HuH-7 (cell line): ENCODE results near the gene CLDN34.

ENCODE experiments used
- DNase-seq: peaks from one replicate; pipeline ENCODE4 v3.0.0; 2011; ENCODE audit warnings: low spot score

Gene CLDN34, protein sequence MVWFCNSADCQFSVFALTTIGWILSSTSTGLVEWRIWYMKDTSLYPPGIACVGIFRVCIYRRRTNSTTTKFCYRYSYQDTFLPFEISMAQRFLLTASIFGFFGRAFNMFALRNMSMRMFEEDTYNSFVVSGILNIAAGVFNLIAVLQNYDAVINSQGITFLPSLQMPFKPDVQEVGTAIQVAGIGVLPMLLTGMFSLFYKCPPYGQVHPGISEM

DNA sequence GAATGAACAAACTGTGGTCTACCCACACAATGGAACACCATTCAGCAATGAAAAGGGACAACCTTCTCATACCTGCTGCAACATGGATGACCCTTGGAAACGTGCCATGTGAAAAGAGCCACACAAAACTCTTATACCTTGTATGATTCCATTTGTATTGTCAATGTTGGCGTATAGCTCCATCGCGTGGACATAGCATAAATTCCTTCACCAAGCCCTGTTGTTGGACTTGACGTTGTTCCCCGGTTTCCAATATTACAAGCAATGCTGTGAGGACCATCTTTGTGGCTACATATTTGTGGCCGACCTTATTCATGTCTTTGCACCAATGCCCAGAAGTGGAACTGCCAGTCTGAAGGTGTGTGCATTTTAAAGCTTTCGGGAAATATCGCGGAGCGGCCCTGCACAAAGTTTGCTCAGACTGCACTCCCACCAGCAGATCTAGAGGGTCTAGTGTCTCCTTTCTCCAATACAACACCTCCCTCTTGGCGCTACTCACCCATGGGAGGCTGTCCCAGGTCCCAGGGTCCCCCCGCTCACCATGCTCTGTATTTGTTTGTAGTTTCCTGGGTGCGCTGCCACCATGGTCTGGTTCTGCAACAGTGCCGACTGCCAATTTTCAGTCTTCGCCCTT, at the start of gene CLDN34:
Gene CLDN34, plus strand, starts transcription at position 584 of the 634 bp plus-strand sequence. Its CDS starts 0 bp downstream, at position 584.
- DNase-seq, result no peak

DNA sequence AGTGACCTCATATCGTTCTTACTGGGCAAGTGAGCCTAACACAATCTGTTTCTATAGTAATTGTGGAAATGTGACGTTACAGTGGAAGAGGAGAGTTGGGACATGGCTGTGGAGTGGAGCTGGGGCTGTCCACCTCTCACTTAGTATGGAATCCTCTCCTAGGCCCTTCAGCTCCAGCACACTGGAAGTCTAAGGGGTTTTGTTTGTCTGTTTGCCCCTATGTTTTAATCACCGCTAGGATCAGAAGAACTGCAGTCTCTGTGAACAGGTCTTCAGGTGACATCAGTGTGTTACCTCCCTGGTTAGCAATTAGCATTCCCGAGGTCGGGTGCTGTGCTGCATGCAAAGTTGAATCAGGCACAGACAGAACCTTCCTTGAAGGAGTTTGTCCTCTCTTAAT, 49.3 kb upstream of the CLDN34 start:
- no peak for DNase-seq

DNA sequence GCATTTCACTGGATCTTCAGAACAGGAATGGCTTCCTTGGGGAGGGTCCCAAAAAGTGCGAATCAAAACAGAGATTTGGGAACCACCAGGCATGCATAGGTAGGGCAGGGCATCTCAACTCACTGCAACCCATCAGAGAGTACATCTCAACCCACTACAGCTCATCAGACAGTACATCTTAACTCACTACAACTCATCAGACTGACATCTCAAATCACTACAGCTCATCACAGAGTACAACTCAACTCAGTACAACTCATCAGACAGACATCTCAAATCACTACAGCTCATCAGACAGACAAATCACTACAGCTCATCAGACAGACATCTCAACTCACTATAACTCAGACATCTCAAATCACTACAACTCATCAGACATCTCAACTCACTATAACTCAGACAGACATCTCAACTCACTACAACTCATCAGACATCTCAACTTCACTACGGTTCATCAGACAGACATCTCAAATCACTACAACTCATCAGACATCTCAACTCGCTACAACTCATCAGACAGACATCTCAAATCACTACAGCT, 47.5 kb upstream of the CLDN34 start:
- no peak for DNase-seq

DNA sequence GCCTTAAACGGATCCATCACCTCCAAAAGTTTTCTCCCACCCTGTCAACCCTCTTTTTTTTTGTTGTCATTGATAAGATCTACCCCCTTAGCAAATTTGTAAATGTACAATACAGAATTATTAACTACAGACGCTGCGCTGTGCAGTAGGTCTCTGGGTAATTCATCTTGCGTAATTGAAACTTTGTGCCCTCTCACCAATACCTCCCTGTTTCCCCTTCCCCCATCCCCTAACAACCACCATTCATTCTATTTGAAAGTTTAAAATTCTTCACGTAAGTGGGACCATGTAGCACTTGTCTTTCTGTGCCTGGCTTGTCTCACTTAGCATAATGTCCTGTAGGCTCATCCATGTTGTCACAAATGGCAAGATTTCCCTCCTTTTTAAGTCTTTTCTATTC, 45.8 kb upstream of the CLDN34 start:
- DNase-seq, result no peak

DNA sequence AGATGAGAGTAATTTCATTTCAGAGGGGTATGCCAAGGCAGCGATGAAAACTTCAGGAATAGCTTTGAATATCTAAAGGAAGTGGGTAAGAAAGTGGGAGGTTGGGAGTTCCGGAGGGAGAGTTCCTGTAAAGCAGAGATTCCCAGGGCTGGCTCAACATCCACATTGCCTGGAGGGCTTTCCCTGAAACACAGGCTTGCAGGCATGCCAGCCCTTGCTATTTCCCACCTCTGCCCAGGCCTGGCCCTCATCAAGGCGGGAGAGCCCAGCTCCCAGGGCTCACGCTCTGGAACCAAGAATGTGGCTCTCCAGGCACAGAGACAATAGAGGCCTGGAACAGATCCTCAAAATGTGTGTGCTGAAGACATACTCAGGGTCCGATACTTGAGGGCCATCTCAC, 43.8 kb upstream of the CLDN34 start:
- no peak for DNase-seq

DNA sequence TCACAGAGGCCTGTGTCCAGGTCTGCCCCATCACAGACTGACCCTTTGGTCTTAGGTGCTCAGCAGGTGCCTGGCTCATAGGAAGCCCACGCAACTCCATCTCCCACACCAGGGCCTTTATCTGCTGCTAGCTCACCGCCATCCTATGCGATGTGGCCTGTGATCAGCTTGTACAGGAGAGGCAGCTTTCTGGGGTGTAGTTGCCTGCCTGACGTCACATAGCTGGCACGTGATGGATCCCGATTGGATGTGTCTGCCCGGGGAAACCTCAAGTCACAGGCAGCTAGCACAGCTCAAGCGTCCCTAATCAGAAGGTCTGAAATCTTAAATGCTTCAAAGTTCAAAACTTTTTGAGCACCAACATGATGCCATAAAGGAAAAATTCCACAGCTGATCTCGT, 41.2 kb upstream of the CLDN34 start:
- no peak for DNase-seq

DNA sequence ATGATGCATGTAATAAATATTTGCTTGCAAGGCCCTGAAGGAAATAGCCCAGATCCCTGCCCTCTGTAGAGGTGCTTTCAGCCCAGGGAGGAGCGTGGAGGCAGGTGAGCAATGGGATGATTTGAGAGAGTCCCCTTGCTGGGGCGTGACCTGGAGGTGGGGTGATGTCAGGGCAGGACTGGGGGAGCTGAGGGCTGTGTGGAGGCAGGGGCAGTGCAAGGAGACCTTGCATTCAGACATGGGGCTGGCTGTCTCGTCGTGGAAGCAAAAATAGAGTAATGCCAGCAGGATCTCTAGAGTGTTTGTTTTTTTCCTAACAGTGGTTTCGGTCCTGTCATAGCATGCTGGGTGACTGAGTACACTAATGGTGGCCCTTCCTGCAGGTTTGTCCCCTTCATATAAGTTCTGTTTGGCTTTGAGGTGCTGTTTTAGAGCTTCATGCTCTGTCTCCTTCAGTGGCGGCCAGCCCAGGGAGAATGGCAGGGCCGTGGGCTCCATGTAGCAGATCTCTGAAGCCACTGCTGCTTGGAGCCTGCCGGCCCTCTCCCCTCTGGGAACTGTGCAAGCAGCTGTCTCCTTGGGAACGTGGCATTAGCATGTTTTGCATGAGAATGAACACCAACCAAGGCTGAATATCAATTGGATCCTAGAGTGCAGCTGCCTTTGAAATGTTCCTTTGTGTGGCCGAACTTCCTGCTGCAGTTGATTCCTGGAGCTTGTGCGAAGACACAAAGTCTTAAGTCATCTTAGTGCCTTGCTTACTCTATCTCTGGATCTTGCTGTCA, 39.3 kb upstream of the CLDN34 start:
- DNase-seq, result no peak

DNA sequence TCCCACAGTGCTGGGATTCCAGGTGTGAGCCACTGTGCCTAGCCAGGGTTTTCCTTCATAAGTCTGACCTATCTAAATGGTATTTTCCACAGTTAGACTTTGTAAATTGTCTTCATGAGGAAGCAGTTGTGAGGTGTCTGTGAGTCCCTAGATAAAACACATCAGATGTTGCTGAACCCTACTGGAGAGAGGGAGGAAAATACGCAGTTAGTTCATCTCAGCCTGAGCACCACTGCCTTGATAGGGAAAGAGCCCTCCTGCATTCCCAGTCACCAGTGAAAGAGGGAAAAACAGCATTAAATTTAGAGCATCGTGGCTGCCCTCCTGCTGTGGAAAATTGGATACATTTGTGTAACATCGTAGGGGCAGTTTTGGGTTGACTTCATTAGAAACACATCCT, 31.7 kb upstream of the CLDN34 start:
- DNase-seq, result no peak

DNA sequence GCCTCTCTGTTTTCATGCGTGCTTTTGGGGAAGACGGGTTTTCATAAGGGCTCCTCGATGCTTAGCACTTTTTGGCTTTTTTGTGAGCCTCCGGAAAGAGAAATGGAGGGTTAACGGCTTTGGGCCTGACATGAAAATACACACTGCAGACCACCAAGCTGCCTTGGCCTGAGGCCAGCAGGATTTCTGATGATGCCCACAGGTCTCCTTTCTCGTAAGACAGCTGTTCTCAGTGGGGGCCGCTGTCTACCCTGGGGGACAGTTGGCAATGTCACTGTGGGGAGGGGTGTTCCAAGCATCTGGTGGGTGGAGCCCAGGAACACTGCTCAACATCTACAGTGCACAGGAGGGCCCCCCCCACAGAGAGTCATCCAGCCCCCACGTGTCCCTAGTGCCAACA, 29.4 kb upstream of the CLDN34 start:
- no peak for DNase-seq

DNA sequence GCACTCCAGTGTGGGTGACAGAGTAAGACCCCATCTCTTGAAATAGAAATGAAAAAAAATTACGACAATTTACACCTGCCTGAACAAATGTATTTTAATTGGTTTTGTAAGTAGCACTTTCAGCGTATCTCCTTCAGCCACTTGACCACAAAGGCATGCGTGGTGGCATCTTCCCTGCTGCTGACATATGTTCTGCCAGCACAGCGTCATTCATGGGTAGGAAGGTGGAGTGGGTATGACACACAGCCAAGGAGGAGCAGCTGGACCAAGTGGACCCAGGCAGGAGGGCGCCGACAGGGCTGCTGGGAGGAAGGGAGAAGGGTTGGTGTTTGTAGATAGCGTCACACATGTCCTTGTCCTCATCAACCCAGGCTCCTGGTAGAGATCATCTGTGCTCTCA, 28.6 kb upstream of the CLDN34 start:
- DNase-seq, result no peak

DNA sequence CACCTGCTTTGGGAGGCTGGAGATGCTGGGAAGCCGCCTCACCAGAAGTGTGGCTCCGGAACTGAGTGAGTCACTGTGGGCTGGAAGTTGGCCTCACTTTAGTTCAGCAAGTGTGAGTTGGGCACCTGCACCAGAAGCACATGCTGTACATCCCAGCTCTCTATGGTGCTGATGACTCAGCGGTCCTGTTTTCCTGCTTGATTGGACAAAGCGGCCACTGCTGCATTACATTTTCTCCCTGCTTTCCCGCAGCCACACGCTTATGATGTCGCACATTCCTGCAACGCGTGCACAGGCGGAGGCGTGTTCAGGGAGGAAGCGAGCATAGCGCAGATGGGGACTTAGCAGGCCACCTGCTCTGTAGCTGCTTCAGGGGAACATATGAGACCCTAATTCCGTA, 26.7 kb upstream of the CLDN34 start:
- DNase-seq, result no peak

DNA sequence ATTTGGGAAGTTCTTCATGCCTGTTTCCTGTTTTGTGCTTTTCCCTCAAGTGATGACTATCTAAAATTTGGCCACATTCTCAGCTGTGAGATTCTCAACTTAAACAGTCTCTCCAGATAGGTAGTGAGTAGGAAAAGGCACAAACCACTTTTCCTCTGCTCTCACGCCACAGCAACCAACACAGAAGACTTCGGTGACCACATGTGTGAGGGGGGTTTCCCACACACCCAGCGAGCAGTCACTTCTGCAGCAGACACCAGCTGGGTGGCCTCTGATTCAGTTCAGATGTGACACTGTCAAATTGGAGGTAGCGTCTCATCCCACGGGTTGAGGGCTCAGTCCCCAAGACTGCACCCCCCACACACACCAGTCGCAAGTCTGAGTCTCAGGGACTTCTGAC, 25.1 kb upstream of the CLDN34 start:
- no peak for DNase-seq

DNA sequence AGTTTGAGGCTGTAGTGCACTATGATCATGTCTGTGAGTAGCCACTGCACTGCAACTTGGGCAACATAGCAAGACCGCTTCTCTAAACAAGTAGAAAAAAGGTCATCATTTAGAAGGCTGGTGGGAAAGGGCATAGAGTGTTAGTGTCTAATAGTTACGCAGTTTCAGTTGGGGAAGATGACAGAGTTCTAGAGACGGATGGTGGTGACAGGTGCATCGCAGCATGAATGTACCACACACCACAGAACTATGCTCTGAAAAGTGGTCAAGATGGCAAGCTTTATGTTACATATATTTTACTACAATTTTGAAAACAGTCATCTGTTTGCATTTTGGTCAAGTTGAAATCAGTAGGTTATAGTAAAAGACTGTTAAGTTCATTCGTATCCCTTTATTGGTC, 23.7 kb upstream of the CLDN34 start:
- DNase-seq, result no peak

DNA sequence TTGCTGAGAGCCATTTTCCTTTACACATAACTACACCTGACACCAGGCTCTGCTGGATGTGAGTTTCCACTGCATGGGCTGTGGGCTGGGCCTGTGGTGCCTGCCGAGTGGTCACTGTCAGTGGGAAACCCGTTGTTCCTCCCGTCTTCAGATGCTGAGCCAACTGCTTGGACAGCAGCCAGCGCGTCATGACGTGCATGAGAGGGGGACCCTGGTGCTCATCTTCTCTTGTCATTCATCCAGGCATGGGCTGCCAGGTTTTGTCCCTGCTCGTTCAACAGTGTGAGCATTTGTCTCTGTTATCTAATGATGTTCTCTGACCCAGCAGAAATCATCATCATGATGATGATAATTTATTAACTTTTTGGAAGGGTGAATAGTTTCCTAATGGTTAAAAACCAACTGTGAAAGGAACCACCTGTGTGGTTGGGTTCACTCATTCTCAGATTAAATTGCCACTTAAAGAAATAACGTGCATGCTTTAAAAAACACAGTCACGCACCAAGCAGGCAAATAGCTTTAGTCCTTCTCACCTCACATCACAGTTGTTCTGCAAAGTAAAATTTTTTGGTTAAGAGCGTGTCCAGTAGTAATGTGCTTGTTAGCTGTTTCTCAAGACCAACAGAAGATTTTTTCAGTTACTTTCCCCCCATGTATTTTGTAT, 19.9 kb upstream of the CLDN34 start:
- DNase-seq, result no peak

DNA sequence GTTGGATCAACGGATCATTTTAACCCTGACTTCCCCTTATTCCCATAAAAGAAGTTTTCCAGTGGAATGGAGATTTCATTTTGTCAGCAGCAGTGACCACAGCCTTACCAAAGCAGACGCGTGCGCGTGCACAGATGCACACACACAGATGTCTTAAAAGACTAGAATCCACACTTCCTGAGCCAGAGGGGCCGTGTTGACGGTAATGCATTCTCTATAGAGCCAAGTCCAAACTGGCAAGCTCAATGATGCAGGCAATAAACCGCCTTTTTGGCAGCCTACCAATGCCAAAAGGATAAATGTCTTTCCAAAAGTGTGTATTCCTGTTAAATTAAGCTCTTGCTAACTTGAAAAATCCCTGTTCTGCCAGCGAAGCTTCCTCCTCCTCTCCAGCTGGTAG, 18.8 kb upstream of the CLDN34 start:
- DNase-seq, result no peak

DNA sequence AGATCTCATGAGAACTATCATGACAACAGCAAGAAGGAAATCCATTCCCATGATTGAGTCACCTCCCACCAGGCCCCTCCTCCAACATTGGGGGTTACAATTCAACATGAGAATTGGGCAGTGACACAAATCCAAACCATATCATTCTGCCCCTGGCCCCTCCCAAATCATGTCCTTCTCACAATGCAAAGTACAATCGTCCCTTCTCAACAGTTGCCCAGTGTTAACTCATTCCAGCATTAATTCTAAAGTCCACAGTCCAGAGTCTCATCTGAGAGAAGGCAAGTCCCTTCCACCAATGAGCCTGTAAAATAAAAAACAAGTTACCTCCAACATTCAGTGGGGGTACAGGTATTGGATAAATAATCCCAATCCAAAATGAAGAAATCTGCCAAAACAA, 14.9 kb upstream of the CLDN34 start:
- DNase-seq, result no peak

DNA sequence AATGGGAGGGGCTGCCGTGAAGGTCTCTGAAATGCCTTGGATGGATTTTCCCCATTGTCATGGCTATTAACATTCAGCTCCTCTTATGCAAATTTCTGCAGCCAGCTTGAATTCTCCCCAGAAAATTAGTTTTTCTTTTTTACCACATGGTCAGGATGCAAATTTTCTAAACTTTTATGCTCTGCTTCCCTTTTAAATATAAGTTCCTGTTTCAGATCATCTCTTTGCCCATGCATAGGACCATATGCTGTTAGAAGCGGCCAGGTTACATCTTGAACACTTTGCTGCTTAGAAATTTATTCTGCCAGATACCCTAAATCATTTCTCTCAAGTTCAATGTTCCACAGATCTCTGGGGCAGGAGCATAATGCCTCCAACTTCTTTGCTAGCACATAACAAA, 13.8 kb upstream of the CLDN34 start:
- no peak for DNase-seq

DNA sequence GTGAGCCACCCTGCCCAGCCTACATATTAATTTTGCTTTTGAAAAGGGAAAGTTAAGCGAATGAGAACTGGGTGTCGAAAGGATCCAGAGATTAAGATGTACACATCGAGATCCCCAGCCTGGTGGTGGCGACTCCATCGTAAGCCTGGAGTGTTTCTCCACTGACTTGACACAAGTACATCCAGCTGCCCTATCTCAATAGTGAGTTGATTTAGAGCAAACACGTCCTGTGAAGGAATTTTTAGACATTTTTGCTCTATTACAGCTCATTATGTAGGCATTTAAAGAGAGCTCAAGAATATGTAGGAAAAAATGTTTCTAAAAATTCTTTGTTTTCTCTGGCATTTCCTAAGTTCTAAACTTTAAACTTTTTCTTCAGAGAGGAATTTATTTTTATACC, 11.7 kb upstream of the CLDN34 start:
- DNase-seq, result no peak

DNA sequence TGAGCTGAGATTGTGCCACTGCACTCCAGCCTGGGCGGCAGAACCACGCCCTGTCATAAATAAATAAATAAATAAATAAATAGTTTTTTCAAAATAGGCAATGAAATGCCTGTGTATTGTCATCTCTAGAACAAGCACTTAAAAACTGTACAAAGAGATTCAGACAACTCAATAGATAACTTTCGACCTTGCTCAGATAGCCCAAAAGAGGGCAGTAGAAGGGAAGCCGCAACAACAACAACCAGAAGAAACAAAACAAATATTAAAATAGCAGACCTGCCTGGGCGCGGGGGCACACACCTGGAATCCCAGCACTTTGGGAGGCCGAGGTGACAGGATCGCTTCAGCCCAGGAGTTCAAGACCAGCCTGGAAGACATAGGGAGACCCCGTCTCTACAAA, 9.4 kb upstream of the CLDN34 start:
- DNase-seq, result no peak

DNA sequence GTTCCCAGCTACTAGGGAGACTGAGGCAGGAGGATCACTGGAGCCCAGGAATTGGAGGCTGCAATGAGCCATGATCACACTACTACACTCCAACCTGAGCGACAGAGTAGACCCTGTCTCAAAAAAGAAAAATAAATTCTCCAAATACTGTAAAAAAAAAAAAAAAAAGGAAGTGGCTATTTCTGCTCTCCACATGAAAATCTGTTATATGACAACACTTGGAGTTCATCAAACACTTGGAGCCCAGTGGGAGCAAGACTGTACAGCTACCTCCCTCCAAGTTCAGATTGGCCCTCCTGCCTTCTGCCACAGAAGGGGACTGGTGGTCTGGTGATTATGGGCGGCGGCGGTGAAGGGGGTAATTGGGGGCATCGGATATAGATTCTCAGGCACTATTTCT, 9.0 kb upstream of the CLDN34 start:
- DNase-seq, result no peak

DNA sequence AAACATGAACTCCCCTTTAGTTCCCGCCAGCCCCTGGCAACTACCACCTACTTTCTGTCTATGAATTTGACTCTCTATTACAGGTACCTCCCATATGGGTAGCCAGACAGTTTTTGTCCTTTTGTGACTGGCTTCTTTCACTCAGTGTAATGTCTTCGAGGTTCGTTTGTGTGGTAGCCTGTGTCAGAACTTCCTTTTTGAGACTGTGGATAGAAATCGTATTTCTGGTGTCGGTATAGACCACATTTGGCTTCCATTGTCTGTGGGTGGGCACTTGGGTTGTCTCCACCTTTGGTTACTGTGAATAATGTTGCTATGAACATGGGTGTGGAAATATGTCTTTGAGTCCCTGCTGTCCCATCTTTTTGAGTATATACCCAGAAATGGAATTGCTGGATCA, 5.4 kb upstream of the CLDN34 start:
- DNase-seq, result no peak

DNA sequence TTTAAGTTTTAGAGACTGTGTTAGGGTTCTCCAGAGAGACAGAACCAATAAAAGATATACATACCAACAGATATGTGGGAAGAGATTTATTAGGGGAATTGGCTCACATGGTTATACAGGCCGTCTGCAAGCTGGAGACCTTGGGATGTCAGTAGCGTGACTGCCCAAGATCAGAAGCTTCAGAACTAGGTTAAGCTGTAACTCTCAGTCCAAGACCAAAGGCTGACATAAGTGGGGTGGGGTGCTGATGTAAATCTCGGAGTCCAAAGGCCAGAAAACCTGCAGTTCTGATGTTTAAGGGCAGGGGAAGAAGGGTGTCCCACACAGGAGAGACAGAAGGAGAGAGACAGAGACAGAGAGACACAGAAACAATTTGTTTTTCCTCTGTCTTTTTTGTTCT, 10.5 kb downstream of the CLDN34 start:
- no peak for DNase-seq

DNA sequence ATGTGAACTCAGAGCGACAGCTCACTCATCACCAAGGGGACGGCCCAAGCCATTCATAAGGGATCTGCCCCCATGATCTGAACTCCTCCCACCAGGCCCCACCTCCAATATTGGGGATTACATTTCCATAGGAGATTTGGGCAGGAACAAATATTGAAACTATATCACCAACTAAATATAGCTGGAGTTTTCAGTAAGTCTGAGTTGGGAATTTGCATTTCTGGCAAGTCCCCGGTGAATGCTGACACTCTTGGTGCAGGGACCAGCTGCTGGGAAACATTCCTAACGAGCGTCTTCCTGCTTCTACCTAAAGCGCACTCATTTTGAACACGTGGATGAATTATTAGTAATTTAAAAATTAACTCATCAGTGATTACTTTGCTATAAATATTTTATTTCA, 13.2 kb downstream of the CLDN34 start:
- no peak for DNase-seq
